Measurements from ENCODE around the gene C3orf70. TPM values are rescaled to one million over a fixed set of nuclear protein-coding genes. Genes with fewer than 3 reads are reported as not detected.

The C3orf70 gene
- total RNA-seq, 4 donors from 2014 or later = 3.6 to 8.5 (median 5.0) TPM

GRCh38 chr3:185093116-185093515, 59.7 kb downstream of the C3orf70 start:
- no peak for TF ChIP-seq POLR2AphosphoS5 (IDR thresholded peaks at IDR 0.05)
- no peak for TF ChIP-seq CTCF (IDR thresholded peaks at IDR 0.05)
- no peak for TF ChIP-seq EP300 (IDR thresholded peaks at IDR 0.05)
- no peak for TF ChIP-seq POLR2A (IDR thresholded peaks at IDR 0.05)
- no peaks in the 10 kb centered on the region for H3K27me3 ChIP-seq
- no peaks in the 10 kb centered on the region for H3K4me1 ChIP-seq
- DNase-seq (ENCODE audit: low spot score in 2 of 2) = no peak
- H3K27ac ChIP-seq = no peak overlapping the region
- H3K9me3 ChIP-seq = no peaks in the 10 kb centered on the region
- H3K4me3 ChIP-seq = no peak overlapping the region
- no peaks in the 10 kb centered on the region for H3K36me3 ChIP-seq

- TF ChIP-seq EP300 (IDR thresholded peaks at IDR 0.05) (no peak), CTCF (IDR thresholded peaks at IDR 0.05) (no peak), POLR2AphosphoS5 (IDR thresholded peaks at IDR 0.05) (no peak), POLR2A (IDR thresholded peaks at IDR 0.05) (no peak)
Observed at GRCh38 chr3:185090811-185091210, 62.0 kb downstream of the C3orf70 start.

GRCh38 chr3:185089751-185090150, 63.1 kb downstream of the C3orf70 start:
- TF ChIP-seq EP300 (IDR thresholded peaks at IDR 0.05) (no peak), POLR2AphosphoS5 (IDR thresholded peaks at IDR 0.05) (no peak)
- Histone ChIP-seq H3K27ac (no peak overlapping the region), H3K27me3 (no peaks in the 10 kb centered on the region), H3K4me1 (no peaks in the 10 kb centered on the region), H3K36me3 (no peaks in the 10 kb centered on the region), H3K9me3 (no peaks in the 10 kb centered on the region), H3K4me3 (no peak overlapping the region)
- no peak for DNase-seq (ENCODE audit: low spot score in 2 of 2)

More at GRCh38 chr3:185090811-185091210, 62.0 kb downstream of the C3orf70 start:
- Histone ChIP-seq H3K27me3 (no peaks in the 10 kb centered on the region), H3K4me1 (no peaks in the 10 kb centered on the region), H3K4me3 (no peak overlapping the region), H3K36me3 (no peaks in the 10 kb centered on the region), H3K9me3 (no peaks in the 10 kb centered on the region), H3K27ac (no peak overlapping the region)
- WGBS = 88% methylated on average over 4 of the region's 4 CpGs
- no peak for DNase-seq (ENCODE audit: low spot score in 2 of 2)

GRCh38 chr3:185089343-185089742, 63.5 kb downstream of the C3orf70 start:
- H3K4me3 ChIP-seq = no peak overlapping the region
- no peaks in the 10 kb centered on the region for H3K4me1 ChIP-seq
- H3K36me3 ChIP-seq = no peaks in the 10 kb centered on the region
- no peak for TF ChIP-seq CTCF (IDR thresholded peaks at IDR 0.05)
- no peak for TF ChIP-seq EP300 (IDR thresholded peaks at IDR 0.05)
- TF ChIP-seq POLR2AphosphoS5 (IDR thresholded peaks at IDR 0.05) = no peak
- TF ChIP-seq POLR2A (IDR thresholded peaks at IDR 0.05) = no peak
- H3K27me3 ChIP-seq = no peaks in the 10 kb centered on the region
- 78% methylated on average over 2 of the region's 2 CpGs for WGBS
- H3K9me3 ChIP-seq = no peaks in the 10 kb centered on the region
- no peak for DNase-seq (ENCODE audit: low spot score in 2 of 2)
- H3K27ac ChIP-seq = no peak overlapping the region

- Histone ChIP-seq H3K9me3 (no peaks in the 10 kb centered on the region), H3K4me3 (no peak overlapping the region), H3K36me3 (no peaks in the 10 kb centered on the region), H3K27me3 (no peaks in the 10 kb centered on the region), H3K4me1 (no peaks in the 10 kb centered on the region), H3K27ac (no peak overlapping the region)
- no peak for DNase-seq (ENCODE audit: low spot score in 2 of 2)
- WGBS = 90% methylated on average over 3 of the region's 3 CpGs
- TF ChIP-seq CTCF (IDR thresholded peaks at IDR 0.05) (no peak), POLR2A (IDR thresholded peaks at IDR 0.05) (no peak), POLR2AphosphoS5 (IDR thresholded peaks at IDR 0.05) (no peak), EP300 (IDR thresholded peaks at IDR 0.05) (no peak)
Observed at GRCh38 chr3:185087419-185087818, 65.4 kb downstream of the C3orf70 start.

GRCh38 chr3:185084901-185085300, 68.0 kb downstream of the C3orf70 start:
- H3K4me1 ChIP-seq = no peaks in the 10 kb centered on the region
- H3K4me3 ChIP-seq = no peak overlapping the region
- DNase-seq (ENCODE audit: low spot score in 2 of 2) = no peak
- WGBS = 67% methylated on average over 5 of the region's 5 CpGs
- TF ChIP-seq CTCF (IDR thresholded peaks at IDR 0.05) (no peak), POLR2AphosphoS5 (IDR thresholded peaks at IDR 0.05) (no peak), POLR2A (IDR thresholded peaks at IDR 0.05) (no peak), EP300 (IDR thresholded peaks at IDR 0.05) (no peak)
- H3K27me3 ChIP-seq = no peaks in the 10 kb centered on the region
- H3K36me3 ChIP-seq = no peaks in the 10 kb centered on the region
- no peaks in the 10 kb centered on the region for H3K9me3 ChIP-seq
- no peak overlapping the region for H3K27ac ChIP-seq

Measured in suprapubic skin (tissue), 4 donors.